ENCODE data around the gene WBP1. TPM values are rescaled to one million over a fixed set of nuclear protein-coding genes. Genes with fewer than 3 reads are reported as not detected.

WBP1 gene
- total RNA-seq, 2 donors from 2014 or later: 43.0 to 57.4 TPM

DNA sequence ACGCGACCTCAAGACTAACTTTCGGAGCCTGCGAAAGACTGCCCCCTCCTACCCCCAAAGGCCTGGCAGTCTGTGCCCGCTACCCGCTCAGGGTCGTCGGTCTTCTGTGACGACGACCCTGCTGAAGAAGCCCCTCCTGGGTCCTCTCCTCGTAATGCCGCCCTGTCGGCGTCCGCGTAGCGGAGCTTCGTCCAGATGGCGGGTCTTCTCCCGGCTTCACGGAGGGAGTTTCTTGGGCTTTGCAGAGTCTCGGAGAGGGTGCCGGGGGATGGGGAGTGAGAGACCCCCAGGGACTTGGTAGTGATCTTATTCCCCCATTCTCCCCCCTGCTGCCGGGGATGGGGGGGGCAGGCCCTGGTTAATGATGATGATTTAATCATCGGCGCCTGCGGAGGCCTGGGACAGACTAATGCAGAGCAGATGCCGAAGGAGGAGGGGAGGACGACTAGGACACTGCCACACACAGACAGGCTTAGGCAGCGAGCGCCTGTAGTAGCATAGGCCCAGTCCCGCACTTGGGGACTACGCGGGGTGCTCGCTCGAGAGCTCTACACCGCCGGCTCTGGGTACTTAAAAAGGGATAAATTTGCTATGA is 49.8 kb downstream of the WBP1 start:
- TF ChIP-seq, protein P1, sequence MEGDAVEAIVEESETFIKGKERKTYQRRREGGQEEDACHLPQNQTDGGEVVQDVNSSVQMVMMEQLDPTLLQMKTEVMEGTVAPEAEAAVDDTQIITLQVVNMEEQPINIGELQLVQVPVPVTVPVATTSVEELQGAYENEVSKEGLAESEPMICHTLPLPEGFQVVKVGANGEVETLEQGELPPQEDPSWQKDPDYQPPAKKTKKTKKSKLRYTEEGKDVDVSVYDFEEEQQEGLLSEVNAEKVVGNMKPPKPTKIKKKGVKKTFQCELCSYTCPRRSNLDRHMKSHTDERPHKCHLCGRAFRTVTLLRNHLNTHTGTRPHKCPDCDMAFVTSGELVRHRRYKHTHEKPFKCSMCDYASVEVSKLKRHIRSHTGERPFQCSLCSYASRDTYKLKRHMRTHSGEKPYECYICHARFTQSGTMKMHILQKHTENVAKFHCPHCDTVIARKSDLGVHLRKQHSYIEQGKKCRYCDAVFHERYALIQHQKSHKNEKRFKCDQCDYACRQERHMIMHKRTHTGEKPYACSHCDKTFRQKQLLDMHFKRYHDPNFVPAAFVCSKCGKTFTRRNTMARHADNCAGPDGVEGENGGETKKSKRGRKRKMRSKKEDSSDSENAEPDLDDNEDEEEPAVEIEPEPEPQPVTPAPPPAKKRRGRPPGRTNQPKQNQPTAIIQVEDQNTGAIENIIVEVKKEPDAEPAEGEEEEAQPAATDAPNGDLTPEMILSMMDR (IDR thresholded peaks at IDR 0.05): no peak
- Histone ChIP-seq H3K27me3 (peaks cover 8 to 12% of the 10 kb centered on the region in 2 donors), H3K27ac (peak overlapping the region; percentile 97 to 99), H3K9me3 (no peaks in the 10 kb centered on the region), H3K4me1 (peaks cover 0 to 49% of the 10 kb centered on the region in 2 donors), H3K4me3 (peak overlapping the region; percentile 78 to 92), H3K36me3 (peaks cover 14% of the 10 kb centered on the region)
- no peak for DNase-seq (ENCODE audit: low spot score)

DNA sequence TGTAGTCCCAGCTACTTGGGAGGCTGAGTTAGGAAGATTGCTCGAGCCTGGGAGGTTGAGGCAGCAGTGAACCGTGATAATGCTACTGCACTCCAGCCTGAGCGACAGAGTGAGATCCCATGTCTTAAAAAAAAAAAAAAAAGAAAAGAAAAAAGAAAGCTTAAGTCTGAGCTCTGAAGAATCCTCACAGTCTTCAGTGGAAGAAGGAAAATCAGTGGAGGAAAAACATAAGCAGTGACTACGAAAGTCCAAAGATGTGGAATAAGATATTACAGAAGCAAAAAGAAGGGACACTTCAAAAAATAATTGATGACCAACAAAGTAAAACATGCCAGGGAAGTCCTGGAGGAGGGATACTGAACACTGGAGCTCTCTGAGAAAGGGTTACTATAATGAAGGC is 52.0 kb downstream of the WBP1 start:
- H3K36me3 ChIP-seq: peaks cover 7% of the 10 kb centered on the region
- TF ChIP-seq, protein P1 (IDR thresholded peaks at IDR 0.05): no peak
- H3K4me3 ChIP-seq: no peak overlapping the region
- no peaks in the 10 kb centered on the region for H3K9me3 ChIP-seq
- no peak overlapping the region for H3K27ac ChIP-seq
- peaks cover 0 to 45% of the 10 kb centered on the region in 2 donors for H3K4me1 ChIP-seq
- peaks cover 26 to 34% of the 10 kb centered on the region in 2 donors for H3K27me3 ChIP-seq
- no peak for DNase-seq (ENCODE audit: low spot score)

Other genes starting within 250 kb of the WBP1 start
- gene SLC4A5, start 115.0 kb upstream of the WBP1 start, total RNA-seq: 1 to 10 TPM in 1 of 2 donors, under 1 TPM in 1; 0.28 to 1.3 TPM
- 100 to 1,000 TPM in 1 of 2 donors, 10 to 100 TPM in 1; 86.5 to 102 TPM for gene DCTN1, start 78.1 kb upstream of the WBP1 start, total RNA-seq
- 1 to 10 TPM in 1 of 2 donors, under 1 TPM in 1; 0.94 to 1.0 TPM for gene C2orf81, start 36.8 kb upstream of the WBP1 start, total RNA-seq
- gene WDR54, start 36.7 kb upstream of the WBP1 start, total RNA-seq: 1 to 10 TPM in 1 of 2 donors, under 1 TPM in 1; 0.67 to 7.5 TPM
- 10 to 100 TPM; 10.4 to 15.3 TPM for gene RTKN, start 16.5 kb upstream of the WBP1 start, total RNA-seq
- 10 to 100 TPM; 10.4 to 14.6 TPM for gene INO80B, start 3.4 kb upstream of the WBP1 start, total RNA-seq
- 10 to 100 TPM; 22.6 to 26.1 TPM for gene MOGS, start 6.9 kb downstream of the WBP1 start, total RNA-seq
- 10 to 100 TPM; 19.8 to 81.4 TPM for gene MRPL53, start 14.2 kb downstream of the WBP1 start, total RNA-seq
- 10 to 100 TPM in 1 of 2 donors, 1 to 10 TPM in 1; 3.8 to 13.6 TPM for gene CCDC142, start 24.6 kb downstream of the WBP1 start, total RNA-seq
- 1 to 10 TPM; 9.1 to 9.6 TPM for gene TTC31, start 24.6 kb downstream of the WBP1 start, total RNA-seq
- gene LBX2, start 41.2 kb downstream of the WBP1 start, total RNA-seq: 1 to 10 TPM in 1 of 2 donors, under 1 TPM in 1; 0.83 to 1.0 TPM
- 10 to 100 TPM; 15.2 to 19.0 TPM for gene PCGF1, start 49.3 kb downstream of the WBP1 start, total RNA-seq
- gene TLX2, start 56.0 kb downstream of the WBP1 start, total RNA-seq: not detected
- not detected for gene DQX1, start 67.8 kb downstream of the WBP1 start, total RNA-seq
- 10 to 100 TPM; 55.2 to 80.9 TPM for gene AUP1, start 71.3 kb downstream of the WBP1 start, total RNA-seq
- gene HTRA2, start 71.5 kb downstream of the WBP1 start, total RNA-seq: 10 to 100 TPM; 16.0 to 27.3 TPM
- 1 to 10 TPM; 3.2 to 3.9 TPM for gene LOXL3, start 95.5 kb downstream of the WBP1 start, total RNA-seq
- 10 to 100 TPM in 1 of 2 donors, 1 to 10 TPM in 1; 4.9 to 10.3 TPM for gene DOK1, start 96.3 kb downstream of the WBP1 start, total RNA-seq
- 10 to 100 TPM in 1 of 2 donors, not detected in 1; 10.3 TPM for gene M1AP, start 189.9 kb downstream of the WBP1 start, total RNA-seq
- 1 to 10 TPM; 3.0 to 3.9 TPM for gene SEMA4F, start 195.8 kb downstream of the WBP1 start, total RNA-seq